ENCODE data around the gene SLC13A5.

GRCh38 chr17:6690641-6691040, 22.5 kb downstream of the SLC13A5 start:
- TF ChIP-seq CTCF (IDR thresholded peaks at IDR 0.05) = no peak
- no peak for TF ChIP-seq EP300 (IDR thresholded peaks at IDR 0.05)

All from tibial nerve (tissue), 4 donors.